CD4-positive, alpha-beta T cell treated with Interleukin-4 for 1 hour (primary cell): ENCODE measurements around the gene FER.
A peak's percentile ranks its signal among the peaks of the same experiment; 100 is the strongest.
"Not testable (repeated sequence)": the region's sequence is repeated elsewhere in the genome, so short reads cannot be mapped to it uniquely, and the experiment has no call there.

Source experiments
- DNase-seq, 2 donors: peaks; one replicate each; pipeline ENCODE4 v3.0.0-alpha.2; 2020 to 2022

FER gene

GRCh38 chr5:109145139-109145538, 397.4 kb downstream of the FER start:
- DNase-seq, result no peak

GRCh38 chr5:109146591-109146990, 398.9 kb downstream of the FER start:
- no peak for DNase-seq

GRCh38 chr5:109152565-109152964, 404.9 kb downstream of the FER start:
- DNase-seq, result no peak

DNA sequence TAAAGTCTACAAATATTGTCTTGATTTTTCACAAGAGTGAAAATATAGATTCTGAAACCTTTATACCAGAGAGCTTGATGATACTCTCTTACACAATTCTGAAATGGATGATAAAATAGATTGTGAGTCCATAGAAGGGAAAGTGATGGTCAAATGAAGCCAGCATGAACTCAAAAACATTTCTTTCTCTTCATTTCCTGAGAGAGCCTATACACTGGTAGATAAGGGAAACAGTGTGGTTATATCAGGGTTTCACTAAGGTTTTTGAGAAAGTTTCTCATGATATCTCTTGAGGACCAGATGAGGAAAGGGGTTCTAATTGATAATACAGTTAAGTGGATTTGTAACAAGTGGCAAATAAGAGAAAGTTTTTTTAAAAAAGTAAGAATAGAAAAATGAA, 407.9 kb downstream of the FER start:
- no peak for DNase-seq

- DNase-seq, result no peak
These were observed 409.2 kb downstream of the FER start for GRCh38 chr5:109156885-109157284.

GRCh38 chr5:109160468-109160867, 412.8 kb downstream of the FER start:
- no peak for DNase-seq

DNA sequence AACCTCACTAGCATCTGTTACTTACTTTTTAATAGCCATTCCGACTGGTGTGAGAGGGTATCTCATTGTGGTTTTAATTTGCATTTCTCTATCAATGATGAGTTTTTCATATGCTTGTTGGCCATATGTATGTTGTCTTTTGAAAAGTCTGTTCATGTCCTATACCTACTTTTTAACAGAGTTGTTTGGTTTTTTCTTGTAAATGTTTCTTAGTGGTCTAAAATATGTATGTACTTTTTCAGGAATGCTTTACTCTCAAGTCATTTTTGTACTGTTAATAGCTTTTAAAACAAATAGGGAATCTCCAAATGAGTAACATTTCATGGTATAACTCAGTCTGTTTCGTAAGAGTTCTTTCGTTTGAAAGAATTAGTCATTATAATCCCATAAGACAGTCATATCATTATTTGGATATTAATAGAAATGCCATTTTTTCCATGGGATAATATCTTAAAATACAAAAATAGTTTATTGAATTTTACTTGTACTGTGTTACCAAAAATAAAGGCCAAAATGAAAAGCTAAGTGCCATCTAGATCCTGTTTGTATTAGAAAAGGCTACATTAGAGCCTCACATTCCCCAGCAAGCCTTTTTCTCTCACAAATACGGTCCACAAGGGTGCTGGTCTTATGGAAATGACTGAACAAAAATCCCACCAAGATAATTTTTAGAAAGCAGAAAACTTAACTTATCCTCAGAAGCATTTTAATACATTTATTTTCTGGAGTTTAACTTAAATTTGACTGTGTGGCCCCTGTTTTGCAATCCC, 414.4 kb downstream of the FER start:
- DNase-seq, result no peak

GRCh38 chr5:109163336-109163735, 415.6 kb downstream of the FER start:
- no peak for DNase-seq

- no peak for DNase-seq
These were observed 416.3 kb downstream of the FER start for GRCh38 chr5:109164001-109164400.

DNA sequence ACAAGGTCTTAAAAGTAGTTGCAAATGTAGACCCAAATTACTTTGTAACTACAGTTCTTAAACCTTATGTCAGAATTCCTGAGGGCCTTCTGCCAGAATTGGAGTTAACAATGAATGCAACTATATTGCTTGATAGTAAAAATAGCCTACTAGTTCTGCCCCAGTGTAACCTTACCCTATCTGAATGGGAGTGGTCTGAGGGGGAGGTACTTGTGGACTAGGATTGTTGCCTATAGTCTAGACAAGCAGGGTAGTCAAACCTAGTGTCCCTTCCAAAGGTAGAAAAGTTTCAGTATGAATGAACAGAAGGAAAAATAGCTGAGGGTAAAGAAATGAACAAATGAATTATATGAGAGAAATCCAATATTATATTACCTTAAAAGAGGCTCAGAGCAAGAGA, 419.9 kb downstream of the FER start:
- DNase-seq, result no peak

- no peak for DNase-seq
These were observed 420.5 kb downstream of the FER start for GRCh38 chr5:109168151-109168550.

DNA sequence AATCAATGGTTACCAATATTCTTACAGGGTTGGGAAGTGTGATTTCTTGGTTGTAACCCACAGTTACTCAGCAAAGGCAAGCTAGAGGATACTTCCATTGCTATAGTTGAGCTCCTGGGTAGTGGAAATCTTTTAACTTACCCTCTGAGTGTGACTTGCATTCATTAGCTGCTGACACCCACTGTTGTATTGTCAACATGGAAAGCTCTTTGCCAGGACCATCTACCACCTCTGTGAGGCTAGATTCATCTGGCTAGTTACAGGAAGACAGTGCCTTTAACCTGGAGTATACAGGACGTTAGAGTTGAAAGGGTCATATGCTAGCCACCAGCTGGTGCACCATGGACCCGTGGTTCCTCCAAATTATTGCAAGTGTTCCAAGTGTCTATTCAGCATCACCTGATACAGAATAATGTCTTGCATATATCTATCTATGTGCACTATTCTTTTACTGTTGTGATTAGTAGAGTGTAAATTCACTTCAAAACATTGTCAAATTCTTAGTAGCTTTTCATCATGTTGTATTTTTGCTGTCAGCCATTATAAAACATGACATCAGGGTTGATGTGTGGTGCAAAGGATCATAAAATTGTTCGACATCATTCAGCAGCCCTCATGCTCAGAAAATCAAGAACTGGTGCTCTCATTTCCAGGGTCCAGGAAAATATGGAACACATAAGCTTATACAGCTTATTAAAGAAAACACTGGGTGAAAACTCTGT, 423.1 kb downstream of the FER start:
- DNase-seq, result no peak

DNA sequence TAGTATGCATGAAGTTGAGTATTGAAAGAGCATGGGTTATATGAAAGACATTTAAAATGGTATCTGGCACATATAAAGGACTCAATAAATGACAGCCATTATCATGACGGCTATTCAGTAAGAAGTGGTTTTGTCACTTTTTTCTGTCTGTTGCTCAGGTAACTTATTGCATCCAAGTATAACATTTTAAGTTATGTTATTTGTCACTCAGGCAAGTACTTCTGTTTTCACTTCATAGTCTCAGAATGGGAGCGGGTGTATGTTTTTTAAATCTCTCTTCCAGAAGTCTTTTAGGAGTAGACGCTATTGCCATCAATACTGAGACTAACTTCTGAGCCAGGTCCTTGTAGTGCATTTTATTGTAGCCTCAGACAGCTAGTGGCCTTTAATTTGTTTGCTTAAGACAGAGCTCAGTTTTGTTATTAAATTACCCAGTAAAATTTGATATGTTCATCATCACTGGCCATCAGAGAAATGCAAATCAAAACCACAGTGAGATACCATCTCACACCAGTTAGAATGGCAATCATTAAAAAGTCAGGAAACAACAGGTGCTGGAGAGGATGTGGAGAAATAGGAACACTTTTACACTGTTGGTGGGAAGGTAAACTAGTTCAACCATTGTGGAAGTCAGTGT, 423.9 kb downstream of the FER start:
- not testable (repeated sequence) for DNase-seq

- no peak for DNase-seq
These were observed 425.5 kb downstream of the FER start for GRCh38 chr5:109173036-109173794.

DNA sequence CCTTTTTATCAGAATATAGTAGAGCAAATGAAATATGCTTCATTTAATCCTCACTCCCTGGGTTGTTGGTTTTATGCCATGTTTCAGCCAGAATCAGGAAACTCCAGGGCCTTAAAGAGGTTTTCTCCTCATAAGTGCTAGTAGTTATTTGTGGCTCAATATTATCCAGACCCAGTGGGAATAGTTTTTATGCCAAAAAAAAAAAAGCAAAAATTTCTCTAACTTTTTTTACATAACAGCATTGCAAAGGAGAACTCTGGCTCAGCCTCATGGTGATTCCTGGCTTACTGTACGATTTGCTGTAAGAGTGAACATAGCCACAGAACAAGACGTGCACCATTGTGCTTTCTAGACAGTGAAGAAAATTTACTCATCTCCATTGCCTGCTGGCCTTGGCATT, 429.5 kb downstream of the FER start:
- no peak for DNase-seq

DNA sequence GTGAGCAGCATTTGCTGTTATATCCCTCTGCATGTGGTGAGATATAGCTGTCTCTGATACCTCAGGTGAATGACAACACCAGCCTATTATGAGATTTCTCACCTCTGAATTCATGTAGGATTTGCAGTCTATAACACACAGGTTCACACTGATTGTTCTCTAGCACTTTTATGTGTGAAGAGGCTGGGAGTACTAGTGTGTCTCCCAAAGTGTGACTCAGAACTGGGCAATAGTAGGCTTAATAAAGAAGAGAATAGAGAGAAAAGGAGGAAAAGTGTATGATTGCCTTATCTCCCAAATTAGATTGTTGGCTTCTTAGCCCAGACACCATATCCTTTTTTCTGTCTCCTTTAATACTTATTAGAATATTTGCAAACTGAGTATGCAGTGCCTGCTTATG, 430.1 kb downstream of the FER start:
- DNase-seq, result no peak

- DNase-seq, result no peak
These were observed 433.0 kb downstream of the FER start for GRCh38 chr5:109180668-109181067.

DNA sequence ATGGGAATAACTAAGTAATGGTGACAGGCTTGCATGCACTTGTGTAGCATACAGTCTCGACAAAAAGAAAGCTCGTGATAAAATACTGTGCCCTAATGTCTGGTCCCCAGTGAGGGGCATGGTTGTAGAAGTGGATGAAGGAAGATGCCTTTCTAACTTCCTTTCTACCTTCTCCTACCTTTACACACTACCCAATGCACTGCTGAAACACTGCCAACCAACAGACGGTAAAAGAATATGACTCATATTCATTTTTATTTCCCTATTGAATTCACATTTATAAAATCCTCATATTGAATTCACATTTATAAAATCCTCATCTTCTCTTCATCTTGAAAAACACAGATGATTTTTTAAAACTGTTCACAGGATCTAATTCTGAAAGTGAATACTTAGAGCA, 439.1 kb downstream of the FER start:
- DNase-seq, result no peak

GRCh38 chr5:109191153-109191558, 443.5 kb downstream of the FER start:
- peak in 1 of 2 donors; percentile 15 for DNase-seq

- DNase-seq, result no peak
These were observed 444.3 kb downstream of the FER start for GRCh38 chr5:109192027-109192426.

- no peak for DNase-seq
These were observed 445.0 kb downstream of the FER start for GRCh38 chr5:109192555-109193281.

- DNase-seq, result no peak
These were observed 448.0 kb downstream of the FER start for GRCh38 chr5:109195667-109196066.
